Thyroid gland (tissue), 4 donors: Measurements from ENCODE around the gene OR2A5. TPM values are rescaled to one million over a fixed set of nuclear protein-coding genes. Genes with fewer than 3 reads are reported as not detected.

Experiments used
- DNase-seq, 2 donors: peaks; one replicate each; pipeline ENCODE4 v3.0.0-alpha.2; 2019
- H3K27ac ChIP-seq, 3 donors: fragments of 200-600 bp; sonication (generic); 1 replicate in 2 of 3; 2 replicates in 1 of 3; pipeline ENCODE4 v1.5.1; 2016 to 2019; ENCODE audit warnings: mild to moderate bottlenecking in 1 of 3, moderate library complexity in 1 of 3
- H3K27me3 ChIP-seq: fragments of 200-600 bp; sonication (generic); one replicate; pipeline ENCODE4 v1.5.1; 2019
- H3K36me3 ChIP-seq, 2 donors: fragments of 200-600 bp; sonication (generic); one replicate each; pipeline ENCODE4 v1.5.1; 2016 to 2019
- H3K4me1 ChIP-seq, 2 donors: fragments of 200-600 bp; sonication (generic); one replicate each; pipeline ENCODE4 v1.5.1; 2017 to 2019
- H3K4me3 ChIP-seq, 3 donors: fragments of 200-600 bp; sonication (generic); replicated peaks in 1 of 3; 1 replicate in 2 of 3; 2 replicates in 1 of 3; pipeline ENCODE4 v1.5.1; 2016; ENCODE audit warnings: mild to moderate bottlenecking in 1 of 3
- H3K9me3 ChIP-seq: fragments of 200-600 bp; sonication (generic); one replicate; pipeline ENCODE4 v1.5.1; 2017
- CTCF ChIP-seq, 6 experiments: fragments of 200-600 bp in 3 of 6; fragments of 450-650 bp in 3 of 6; sonication (generic) in 3 of 6; IDR thresholded peaks; one replicate each; pipeline ENCODE4 v1.5.1; 2016 to 2019; ENCODE audit warnings: antibody characterized with exemption in 6 of 6, mild to moderate bottlenecking in 2 of 6, inconsistent platforms in 1 of 6, moderate library complexity in 1 of 6
- POLR2A ChIP-seq, 2 donors: fragments of 450-650 bp; IDR thresholded peaks; one replicate each; pipeline ENCODE4 v1.6.1; 2017; ENCODE audit warnings: antibody characterized with exemption in 2 of 2, mild to moderate bottlenecking in 2 of 2, moderate library complexity in 1 of 2
- WGBS, 2 donors: methylation state at CpG; one replicate each; pipeline ENCODE4 v1.1.5; 2017; 5-methylcytosine and 5-hydroxymethylcytosine counted together
- intact Hi-C: fragments of 100-400 bp; cut with DNase I; formaldehyde crosslinking; loops from one replicate; pipeline ENCODE4 v1.15.1; 2023
- total RNA-seq, 4 donors: library from RNA; depleted of rRNA; stranded (reverse); fragments of >200 nt; gene quantifications; one replicate each; pipeline ENCODE4 v1.2.3, GENCODE V29; 2016

The OR2A5 gene
- total RNA-seq, 4 donors from 2014 or later = not detected

GRCh38 chr7:144026203-144026883 is 22.4 kb upstream of the OR2A5 start:
- H3K27ac ChIP-seq = no peak overlapping the region
- no peak for TF ChIP-seq POLR2A (IDR thresholded peaks at IDR 0.05)
- no peak for TF ChIP-seq CTCF (IDR thresholded peaks at IDR 0.05)
- WGBS, 2 donors = 66 to 76% methylated on average over 4 of the region's 4 CpGs
- no peak overlapping the region for H3K4me3 ChIP-seq
- H3K36me3 ChIP-seq = no peaks in the 10 kb centered on the region
- H3K9me3 ChIP-seq = no peaks in the 10 kb centered on the region
- DNase-seq = no peak
- intact Hi-C loops = no loop called here
- H3K4me1 ChIP-seq = no peaks in the 10 kb centered on the region
- H3K27me3 ChIP-seq = no peaks in the 10 kb centered on the region

GRCh38 chr7:144027070-144027469 is 21.7 kb upstream of the OR2A5 start:
- Histone ChIP-seq H3K4me1 (no peaks in the 10 kb centered on the region), H3K27ac (no peak overlapping the region), H3K4me3 (no peak overlapping the region), H3K9me3 (no peaks in the 10 kb centered on the region), H3K36me3 (no peaks in the 10 kb centered on the region), H3K27me3 (no peaks in the 10 kb centered on the region)
- WGBS, 2 donors = 9 to 11% methylated on average over 3 of the region's 3 CpGs
- no peak for TF ChIP-seq POLR2A (IDR thresholded peaks at IDR 0.05)
- peak in 4 of 6 experiments; percentile 15 to 69 (median 58) for TF ChIP-seq CTCF (IDR thresholded peaks at IDR 0.05)
- DNase-seq = no peak
- intact Hi-C loops = no loop called here

GRCh38 chr7:144027974-144028373 is 20.8 kb upstream of the OR2A5 start:
- H3K9me3 ChIP-seq = no peaks in the 10 kb centered on the region
- WGBS, 2 donors = 67 to 89% methylated on average over 1 of the region's 1 CpG
- intact Hi-C loops = no loop called here
- no peaks in the 10 kb centered on the region for H3K4me1 ChIP-seq
- H3K27me3 ChIP-seq = no peaks in the 10 kb centered on the region
- H3K27ac ChIP-seq = no peak overlapping the region
- H3K4me3 ChIP-seq = no peak overlapping the region
- TF ChIP-seq POLR2A (IDR thresholded peaks at IDR 0.05) (no peak), CTCF (IDR thresholded peaks at IDR 0.05) (no peak)
- no peak for DNase-seq
- no peaks in the 10 kb centered on the region for H3K36me3 ChIP-seq

GRCh38 chr7:144028547-144028946 is 20.2 kb upstream of the OR2A5 start:
- intact Hi-C loops = no loop called here
- no peak overlapping the region for H3K4me3 ChIP-seq
- H3K9me3 ChIP-seq = no peaks in the 10 kb centered on the region
- H3K27me3 ChIP-seq = no peaks in the 10 kb centered on the region
- DNase-seq = no peak
- no peak for TF ChIP-seq POLR2A (IDR thresholded peaks at IDR 0.05)
- no peak for TF ChIP-seq CTCF (IDR thresholded peaks at IDR 0.05)
- WGBS, 2 donors = 93 to 97% methylated on average over 3 of the region's 3 CpGs
- H3K27ac ChIP-seq = no peak overlapping the region
- H3K4me1 ChIP-seq = no peaks in the 10 kb centered on the region
- no peaks in the 10 kb centered on the region for H3K36me3 ChIP-seq

GRCh38 chr7:144032516-144032915 is 16.2 kb upstream of the OR2A5 start:
- Histone ChIP-seq H3K36me3 (no peaks in the 10 kb centered on the region), H3K4me3 (no peak overlapping the region), H3K27ac (no peak overlapping the region), H3K27me3 (no peaks in the 10 kb centered on the region), H3K4me1 (no peaks in the 10 kb centered on the region), H3K9me3 (no peaks in the 10 kb centered on the region)
- TF ChIP-seq POLR2A (IDR thresholded peaks at IDR 0.05) (no peak), CTCF (IDR thresholded peaks at IDR 0.05) (no peak)
- intact Hi-C loops = no loop called here
- 90 to 91% methylated on average over 5 of the region's 5 CpGs for WGBS, 2 donors
- DNase-seq = no peak
